ENCODE measurements around the gene ERG.

ERG gene

DNA sequence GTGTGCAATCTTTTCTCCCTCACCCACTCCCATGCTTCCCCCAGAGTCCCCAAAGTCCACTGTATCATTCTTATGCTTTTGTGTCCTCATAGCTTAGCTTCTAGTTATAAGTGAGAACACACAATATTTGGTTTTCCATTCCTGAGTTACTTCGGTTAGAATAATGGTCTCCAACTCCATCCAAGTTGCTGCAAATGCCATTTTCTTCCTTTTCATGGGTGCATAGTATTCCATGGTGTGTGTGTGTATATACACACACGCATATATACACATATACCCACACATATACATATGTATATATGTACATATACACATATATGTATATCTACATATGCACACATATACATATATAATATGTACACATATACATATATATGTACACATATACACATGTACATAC is 69.3 kb downstream of the ERG start:
- Histone ChIP-seq H3K27me3 (ENCODE audit: control insufficient read depth in 1 of 2, insufficient read depth in 2 of 2, low read length in 2 of 2) (no peaks in the 10 kb centered on the region), H3K4me3 (ENCODE audit: low read depth in 1 of 2, low read length in 2 of 2) (no peak overlapping the region), H3K36me3 (ENCODE audit: control insufficient read depth in 1 of 2, insufficient read depth in 2 of 2, low read length in 2 of 2) (no peaks in the 10 kb centered on the region), H3K27ac (ENCODE audit: low read depth, low read length) (no peak overlapping the region), H3K4me1 (ENCODE audit: control insufficient read depth in 1 of 2, insufficient read depth in 2 of 2, low read length in 2 of 2) (no peaks in the 10 kb centered on the region), H3K9me3 (ENCODE audit: control insufficient read depth in 1 of 2, low read length in 2 of 2) (no peaks in the 10 kb centered on the region), H3K9ac (ENCODE audit: low read depth in 1 of 2, low read length in 2 of 2) (no peak overlapping the region)

DNA sequence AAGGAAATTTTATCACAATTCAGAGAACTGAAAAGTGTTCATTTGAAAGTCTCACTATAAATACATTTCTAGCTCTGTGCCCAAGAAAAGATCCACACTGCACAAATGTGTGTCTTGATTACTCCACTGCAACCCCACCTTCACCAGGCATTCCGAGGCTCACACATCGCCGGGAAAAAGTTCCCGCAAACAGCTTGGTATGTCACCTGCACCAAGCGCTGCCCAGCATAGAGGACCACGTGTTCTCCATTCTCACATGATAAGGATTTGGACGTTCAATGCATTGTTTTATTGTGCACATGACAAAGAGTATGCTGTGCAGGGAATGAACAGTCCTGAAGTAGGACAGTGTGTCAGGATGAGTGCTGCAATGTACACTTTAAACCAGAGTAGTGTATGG is 70.1 kb downstream of the ERG start:
- Histone ChIP-seq H3K4me1 (ENCODE audit: control insufficient read depth in 1 of 2, insufficient read depth in 2 of 2, low read length in 2 of 2) (no peaks in the 10 kb centered on the region), H3K27ac (ENCODE audit: low read depth, low read length) (no peak overlapping the region), H3K4me3 (ENCODE audit: low read depth in 1 of 2, low read length in 2 of 2) (no peak overlapping the region), H3K9ac (ENCODE audit: low read depth in 1 of 2, low read length in 2 of 2) (no peak overlapping the region), H3K9me3 (ENCODE audit: control insufficient read depth in 1 of 2, low read length in 2 of 2) (no peaks in the 10 kb centered on the region), H3K36me3 (ENCODE audit: control insufficient read depth in 1 of 2, insufficient read depth in 2 of 2, low read length in 2 of 2) (no peaks in the 10 kb centered on the region), H3K27me3 (ENCODE audit: control insufficient read depth in 1 of 2, insufficient read depth in 2 of 2, low read length in 2 of 2) (no peaks in the 10 kb centered on the region)

DNA sequence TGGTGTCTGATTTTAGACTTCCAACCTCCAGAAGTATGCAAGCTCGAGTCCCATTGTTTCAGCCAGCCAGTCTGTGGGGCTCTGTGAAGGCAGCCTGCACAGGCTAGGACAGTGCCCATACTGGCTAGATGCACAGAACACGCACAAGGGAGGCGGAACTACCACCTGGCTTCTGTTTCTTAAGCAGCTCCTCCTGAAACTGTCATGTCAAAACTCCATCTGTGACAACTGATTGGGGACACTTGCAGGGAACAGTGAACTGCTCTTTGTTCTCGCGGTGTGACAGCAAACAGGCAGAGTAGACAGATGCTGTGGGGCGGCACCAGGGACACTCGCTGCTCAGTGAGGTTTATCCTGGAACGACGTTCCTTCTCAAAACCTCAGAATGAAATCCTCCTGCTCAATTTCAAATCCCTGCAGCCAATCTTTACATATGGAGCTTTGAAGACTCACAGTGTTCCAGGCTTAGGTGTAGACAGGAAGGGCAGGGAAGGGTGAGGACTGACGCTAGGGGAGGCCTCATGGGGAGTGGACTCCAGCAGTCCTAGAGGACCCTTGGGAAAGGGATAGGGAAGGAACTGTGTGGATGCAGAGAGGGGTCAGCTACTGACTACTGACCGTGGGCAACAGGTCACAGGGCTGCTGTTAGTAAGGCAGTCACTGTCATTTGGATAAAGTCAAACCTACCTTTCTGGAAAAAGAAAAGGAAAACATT is 73.8 kb downstream of the ERG start:
- Histone ChIP-seq H3K9ac (ENCODE audit: low read depth in 1 of 2, low read length in 2 of 2) (no peak overlapping the region), H3K27ac (ENCODE audit: low read depth, low read length) (no peak overlapping the region), H3K4me3 (ENCODE audit: low read depth in 1 of 2, low read length in 2 of 2) (no peak overlapping the region), H3K9me3 (ENCODE audit: control insufficient read depth in 1 of 2, low read length in 2 of 2) (no peaks in the 10 kb centered on the region), H3K36me3 (ENCODE audit: control insufficient read depth in 1 of 2, insufficient read depth in 2 of 2, low read length in 2 of 2) (no peaks in the 10 kb centered on the region), H3K27me3 (ENCODE audit: control insufficient read depth in 1 of 2, insufficient read depth in 2 of 2, low read length in 2 of 2) (no peaks in the 10 kb centered on the region), H3K4me1 (ENCODE audit: control insufficient read depth in 1 of 2, insufficient read depth in 2 of 2, low read length in 2 of 2) (no peaks in the 10 kb centered on the region)

DNA sequence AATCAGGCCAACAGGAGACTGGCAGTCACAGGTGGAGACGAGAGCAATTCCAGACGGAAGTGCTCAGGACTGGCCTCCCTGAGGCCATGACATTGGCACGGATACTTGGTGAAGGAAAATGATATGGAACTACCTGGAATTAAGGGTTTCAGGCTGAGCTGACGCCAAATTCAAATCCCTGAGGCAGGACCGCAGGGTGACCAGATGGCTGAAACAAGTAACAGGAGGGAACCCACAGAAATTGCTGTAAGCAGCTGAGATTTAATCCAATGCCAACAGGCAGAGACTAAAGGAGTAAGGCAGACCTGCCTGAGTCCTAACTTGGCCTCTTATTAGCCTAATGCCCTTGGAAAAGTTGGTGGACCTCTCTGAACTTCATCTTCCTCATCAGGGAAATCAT is 76.2 kb downstream of the ERG start:
- Histone ChIP-seq H3K9me3 (ENCODE audit: control insufficient read depth in 1 of 2, low read length in 2 of 2) (no peaks in the 10 kb centered on the region), H3K4me3 (ENCODE audit: low read depth in 1 of 2, low read length in 2 of 2) (no peak overlapping the region), H3K27ac (ENCODE audit: low read depth, low read length) (no peak overlapping the region), H3K9ac (ENCODE audit: low read depth in 1 of 2, low read length in 2 of 2) (no peak overlapping the region), H3K27me3 (ENCODE audit: control insufficient read depth in 1 of 2, insufficient read depth in 2 of 2, low read length in 2 of 2) (no peaks in the 10 kb centered on the region), H3K4me1 (ENCODE audit: control insufficient read depth in 1 of 2, insufficient read depth in 2 of 2, low read length in 2 of 2) (no peaks in the 10 kb centered on the region), H3K36me3 (ENCODE audit: control insufficient read depth in 1 of 2, insufficient read depth in 2 of 2, low read length in 2 of 2) (no peaks in the 10 kb centered on the region)

DNA sequence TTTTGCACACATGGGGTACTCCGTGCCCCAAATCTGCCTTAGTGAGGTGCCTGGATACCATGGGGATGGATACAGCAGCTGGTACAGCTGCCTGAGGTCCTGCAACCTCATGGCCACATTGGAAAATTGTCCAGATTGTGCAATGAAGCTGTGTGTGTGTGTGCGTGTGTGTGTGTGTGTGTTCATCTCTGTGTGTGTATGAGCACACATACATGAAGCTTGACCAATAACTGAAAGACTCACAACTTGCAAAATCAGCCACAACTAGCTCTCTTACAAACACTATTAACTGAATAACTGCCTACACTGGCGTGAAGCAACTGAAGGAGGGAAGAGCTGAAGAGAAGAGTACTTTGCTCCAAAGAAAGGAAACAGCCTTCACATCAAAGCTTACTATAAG is 78.1 kb downstream of the ERG start:
- no peaks in the 10 kb centered on the region for H3K27me3 ChIP-seq (ENCODE audit: control insufficient read depth in 1 of 2, insufficient read depth in 2 of 2, low read length in 2 of 2)
- H3K36me3 ChIP-seq (ENCODE audit: control insufficient read depth in 1 of 2, insufficient read depth in 2 of 2, low read length in 2 of 2): no peaks in the 10 kb centered on the region
- H3K4me1 ChIP-seq (ENCODE audit: control insufficient read depth in 1 of 2, insufficient read depth in 2 of 2, low read length in 2 of 2): no peaks in the 10 kb centered on the region
- no peak overlapping the region for H3K27ac ChIP-seq (ENCODE audit: low read depth, low read length)
- H3K4me3 ChIP-seq (ENCODE audit: low read depth in 1 of 2, low read length in 2 of 2): no peak overlapping the region
- H3K9ac ChIP-seq (ENCODE audit: low read depth in 1 of 2, low read length in 2 of 2): no peak overlapping the region
- H3K9me3 ChIP-seq (ENCODE audit: control insufficient read depth in 1 of 2, low read length in 2 of 2): no peaks in the 10 kb centered on the region

DNA sequence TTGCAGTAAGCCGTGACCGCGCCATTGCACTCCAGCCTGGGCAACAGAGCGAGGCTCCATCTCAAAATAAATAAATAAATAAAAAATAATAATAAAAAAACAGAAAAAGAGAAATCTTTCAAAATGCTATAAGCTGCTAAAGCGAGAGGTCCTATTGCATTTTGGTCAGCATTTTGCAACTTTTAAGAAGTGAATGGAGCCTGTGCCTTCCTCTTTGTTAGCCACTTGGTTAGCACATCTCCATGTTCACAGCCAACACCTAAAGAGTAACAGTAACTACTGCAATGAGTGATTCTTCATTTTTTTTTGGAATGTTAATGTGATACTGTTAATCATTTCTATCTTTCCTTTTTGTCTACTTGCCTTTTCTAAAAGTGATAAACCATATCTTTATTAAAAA is 80.6 kb downstream of the ERG start:
- no peak overlapping the region for H3K4me3 ChIP-seq (ENCODE audit: low read depth in 1 of 2, low read length in 2 of 2)
- no peaks in the 10 kb centered on the region for H3K9me3 ChIP-seq (ENCODE audit: control insufficient read depth in 1 of 2, low read length in 2 of 2)
- H3K36me3 ChIP-seq (ENCODE audit: control insufficient read depth in 1 of 2, insufficient read depth in 2 of 2, low read length in 2 of 2): no peaks in the 10 kb centered on the region
- H3K27me3 ChIP-seq (ENCODE audit: control insufficient read depth in 1 of 2, insufficient read depth in 2 of 2, low read length in 2 of 2): no peaks in the 10 kb centered on the region
- no peak overlapping the region for H3K9ac ChIP-seq (ENCODE audit: low read depth in 1 of 2, low read length in 2 of 2)
- no peaks in the 10 kb centered on the region for H3K4me1 ChIP-seq (ENCODE audit: control insufficient read depth in 1 of 2, insufficient read depth in 2 of 2, low read length in 2 of 2)
- H3K27ac ChIP-seq (ENCODE audit: low read depth, low read length): no peak overlapping the region

DNA sequence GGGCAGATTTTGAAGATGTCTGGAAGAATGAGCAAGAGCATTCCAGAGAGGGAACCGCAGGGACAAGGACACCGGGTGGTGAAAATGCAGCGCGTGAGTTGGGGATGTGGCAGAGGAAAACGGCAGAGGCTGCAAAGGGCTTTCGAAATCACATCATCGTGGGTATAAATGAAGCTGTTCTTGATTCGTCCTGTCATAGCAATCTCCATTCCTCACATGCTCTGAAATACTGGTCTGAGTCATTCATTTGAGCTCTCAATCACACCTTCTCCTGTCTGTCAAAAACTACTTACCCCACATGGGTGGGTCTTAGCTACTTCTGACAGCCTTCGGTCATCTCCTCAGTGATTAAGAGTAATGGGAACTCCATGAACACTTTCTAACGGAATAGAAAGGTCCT is 81.5 kb downstream of the ERG start:
- no peak overlapping the region for H3K4me3 ChIP-seq (ENCODE audit: low read depth in 1 of 2, low read length in 2 of 2)
- no peak overlapping the region for H3K9ac ChIP-seq (ENCODE audit: low read depth in 1 of 2, low read length in 2 of 2)
- H3K27me3 ChIP-seq (ENCODE audit: control insufficient read depth in 1 of 2, insufficient read depth in 2 of 2, low read length in 2 of 2): no peaks in the 10 kb centered on the region
- no peaks in the 10 kb centered on the region for H3K9me3 ChIP-seq (ENCODE audit: control insufficient read depth in 1 of 2, low read length in 2 of 2)
- H3K27ac ChIP-seq (ENCODE audit: low read depth, low read length): no peak overlapping the region
- H3K4me1 ChIP-seq (ENCODE audit: control insufficient read depth in 1 of 2, insufficient read depth in 2 of 2, low read length in 2 of 2): no peaks in the 10 kb centered on the region
- no peaks in the 10 kb centered on the region for H3K36me3 ChIP-seq (ENCODE audit: control insufficient read depth in 1 of 2, insufficient read depth in 2 of 2, low read length in 2 of 2)

DNA sequence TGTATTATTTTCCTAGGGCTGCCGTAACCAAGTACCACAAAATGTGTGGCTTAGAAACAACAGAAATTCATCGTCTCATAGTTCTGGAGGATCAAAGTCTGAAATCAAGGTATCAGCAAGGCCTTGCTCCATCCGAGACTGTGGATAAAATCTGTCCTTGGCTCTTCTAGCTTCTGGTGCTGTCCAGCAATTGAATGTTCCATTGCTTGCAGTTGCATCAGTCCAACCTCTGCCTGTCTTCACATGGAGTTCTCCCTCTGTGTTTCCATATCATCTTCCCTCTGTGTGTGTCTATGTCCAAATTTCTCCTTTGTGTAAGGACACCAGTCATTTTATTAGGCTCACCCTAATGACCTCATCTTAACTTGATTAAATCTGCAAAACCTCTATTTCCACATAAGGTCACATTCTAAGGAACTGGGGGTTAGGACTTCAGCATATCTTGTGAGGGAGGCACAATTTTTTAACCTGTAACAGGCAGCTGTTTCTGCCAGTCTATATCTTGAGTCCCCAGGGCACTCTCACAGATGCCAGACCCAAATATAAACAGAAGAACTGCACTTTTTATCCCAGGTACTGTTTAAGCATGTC is 84.2 kb downstream of the ERG start:
- Histone ChIP-seq H3K4me1 (ENCODE audit: control insufficient read depth in 1 of 2, insufficient read depth in 2 of 2, low read length in 2 of 2) (no peaks in the 10 kb centered on the region), H3K9ac (ENCODE audit: low read depth in 1 of 2, low read length in 2 of 2) (no peak overlapping the region), H3K36me3 (ENCODE audit: control insufficient read depth in 1 of 2, insufficient read depth in 2 of 2, low read length in 2 of 2) (no peaks in the 10 kb centered on the region), H3K27me3 (ENCODE audit: control insufficient read depth in 1 of 2, insufficient read depth in 2 of 2, low read length in 2 of 2) (no peaks in the 10 kb centered on the region), H3K9me3 (ENCODE audit: control insufficient read depth in 1 of 2, low read length in 2 of 2) (no peaks in the 10 kb centered on the region), H3K4me3 (ENCODE audit: low read depth in 1 of 2, low read length in 2 of 2) (no peak overlapping the region), H3K27ac (ENCODE audit: low read depth, low read length) (no peak overlapping the region)

DNA sequence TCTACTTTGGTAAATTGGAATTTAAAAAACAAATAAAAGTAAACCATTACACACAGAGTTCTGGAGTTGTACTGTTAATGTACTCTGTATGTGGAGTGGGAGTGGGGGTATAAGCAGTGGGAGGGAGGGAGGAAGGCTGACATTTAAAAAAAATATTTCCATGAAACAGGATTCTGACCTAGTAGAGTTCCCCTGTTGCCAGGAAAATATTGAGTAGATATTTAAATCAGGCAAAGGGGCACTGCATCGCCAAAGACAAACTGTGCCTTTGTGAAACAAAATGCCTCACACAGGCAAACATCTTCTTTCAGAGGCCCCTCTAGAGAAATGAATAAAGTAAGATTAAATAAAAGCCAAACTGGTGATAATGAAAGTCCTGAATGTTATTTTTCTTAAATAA is 87.8 kb downstream of the ERG start:
- no peak overlapping the region for H3K9ac ChIP-seq (ENCODE audit: low read depth in 1 of 2, low read length in 2 of 2)
- no peaks in the 10 kb centered on the region for H3K4me1 ChIP-seq (ENCODE audit: control insufficient read depth in 1 of 2, insufficient read depth in 2 of 2, low read length in 2 of 2)
- H3K27ac ChIP-seq (ENCODE audit: low read depth, low read length): no peak overlapping the region
- H3K36me3 ChIP-seq (ENCODE audit: control insufficient read depth in 1 of 2, insufficient read depth in 2 of 2, low read length in 2 of 2): no peaks in the 10 kb centered on the region
- no peaks in the 10 kb centered on the region for H3K9me3 ChIP-seq (ENCODE audit: control insufficient read depth in 1 of 2, low read length in 2 of 2)
- H3K27me3 ChIP-seq (ENCODE audit: control insufficient read depth in 1 of 2, insufficient read depth in 2 of 2, low read length in 2 of 2): no peaks in the 10 kb centered on the region
- H3K4me3 ChIP-seq (ENCODE audit: low read depth in 1 of 2, low read length in 2 of 2): no peak overlapping the region

DNA sequence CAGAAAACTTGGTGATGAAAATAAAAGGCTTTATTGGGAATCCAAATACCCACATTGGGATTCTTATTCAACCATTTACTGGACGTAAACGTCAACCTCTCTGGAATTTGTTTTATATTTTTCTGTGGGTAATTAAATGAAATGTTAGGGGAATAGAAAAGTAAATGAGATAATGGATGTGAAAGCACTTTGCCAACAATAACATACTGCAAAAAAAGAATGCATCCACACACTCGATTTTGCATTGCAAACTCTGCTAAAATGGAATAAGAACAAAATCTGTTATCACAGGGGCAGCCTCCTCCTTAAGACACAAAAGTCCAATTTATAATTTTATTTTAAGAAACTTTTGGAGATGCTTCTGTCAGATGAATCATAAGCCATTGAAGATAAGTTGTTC is 88.4 kb downstream of the ERG start:
- no peak overlapping the region for H3K4me3 ChIP-seq (ENCODE audit: low read depth in 1 of 2, low read length in 2 of 2)
- no peaks in the 10 kb centered on the region for H3K36me3 ChIP-seq (ENCODE audit: control insufficient read depth in 1 of 2, insufficient read depth in 2 of 2, low read length in 2 of 2)
- H3K27ac ChIP-seq (ENCODE audit: low read depth, low read length): no peak overlapping the region
- H3K9ac ChIP-seq (ENCODE audit: low read depth in 1 of 2, low read length in 2 of 2): no peak overlapping the region
- H3K9me3 ChIP-seq (ENCODE audit: control insufficient read depth in 1 of 2, low read length in 2 of 2): no peaks in the 10 kb centered on the region
- H3K27me3 ChIP-seq (ENCODE audit: control insufficient read depth in 1 of 2, insufficient read depth in 2 of 2, low read length in 2 of 2): no peaks in the 10 kb centered on the region
- H3K4me1 ChIP-seq (ENCODE audit: control insufficient read depth in 1 of 2, insufficient read depth in 2 of 2, low read length in 2 of 2): no peaks in the 10 kb centered on the region
